HCT116 (cell line): ENCODE results near the gene CDK5RAP2.

Experiments
- CTCF ChIP-seq, 3 experiments: fragments of 200-600 bp in 1 of 3; sonication (generic) in 1 of 3; IDR thresholded peaks in 2 of 3; conservative IDR thresholded peaks in 1 of 3; 2 replicates each; pipeline ENCODE4 v1.5.1; 2012 to 2017; ENCODE audit warnings: low read depth in 2 of 3, low read length in 2 of 3, antibody characterized with exemption in 1 of 3, borderline replicate concordance in 1 of 3, control low read depth in 1 of 3, mild to moderate bottlenecking in 1 of 3, mixed read lengths in 1 of 3, mixed run types in 1 of 3, moderate library complexity in 1 of 3; ENCODE audit not compliant: insufficient read depth in 1 of 3
- ELF1 ChIP-seq: IDR thresholded peaks from 2 replicates; pipeline ENCODE4 v1.6.1; 2012; ENCODE audit warnings: low read depth, borderline replicate concordance
- SIN3A ChIP-seq: IDR thresholded peaks from 2 replicates; pipeline ENCODE4 v1.6.1; 2012; ENCODE audit warnings: low read depth

- TF ChIP-seq CTCF (IDR thresholded peaks at IDR 0.05 in 2 of 3, conservative IDR thresholded peaks at IDR 0.05 in 1 of 3; ENCODE audit: borderline replicate concordance in 1 of 3, insufficient read depth in 1 of 3, low read depth in 2 of 3, low read length in 2 of 3) (no peak), ELF1 (no peak), SIN3A (no peak)
Measured at GRCh38 chr9:120532891-120533290, 47.1 kb downstream of the CDK5RAP2 start.
